ENCODE results near the gene FBLN1. TPM values are rescaled to one million over a fixed set of nuclear protein-coding genes. Genes with fewer than 3 reads are reported as not detected.
"Not testable (repeated sequence)": the region's sequence is repeated elsewhere in the genome, so short reads cannot be mapped to it uniquely, and the experiment has no call there.

FBLN1 gene
- total and polyA plus RNA-seq, 2 donors: 9.3 to 36.3 TPM

GRCh38 chr22:45557926-45558325 is 55.2 kb downstream of the FBLN1 start:
- WGBS: 86% methylated on average over 7 of the region's 7 CpGs
- not testable (repeated sequence) for H3K27me3 ChIP-seq (ENCODE audit: control insufficient read depth in 2 of 2, insufficient read depth in 1 of 2, low read length in 1 of 2); H3K4me3 ChIP-seq (ENCODE audit: low read length in 2 of 2); H3K4me1 ChIP-seq (ENCODE audit: control insufficient read depth in 2 of 2, insufficient read depth in 2 of 2, low read length in 2 of 2); H3K27ac ChIP-seq (ENCODE audit: low read depth in 1 of 2, low read length in 1 of 2); DNase-seq (ENCODE audit: low read depth in 6 of 9, low spot score in 9 of 9); H3K36me3 ChIP-seq (ENCODE audit: control insufficient read depth in 2 of 2, insufficient read depth in 2 of 2, low read length in 1 of 2)
- peaks cover 0 to 10% of the 10 kb centered on the region in 2 donors for H3K9me3 ChIP-seq (ENCODE audit: control insufficient read depth in 2 of 2, insufficient read depth in 1 of 2, low read length in 1 of 2)

GRCh38 chr22:45560092-45560491 is 57.4 kb downstream of the FBLN1 start:
- 95% methylated on average over 3 of the region's 3 CpGs for WGBS
- not testable (repeated sequence) for DNase-seq (ENCODE audit: low read depth in 6 of 9, low spot score in 9 of 9); H3K27me3 ChIP-seq (ENCODE audit: control insufficient read depth in 2 of 2, insufficient read depth in 1 of 2, low read length in 1 of 2); H3K4me1 ChIP-seq (ENCODE audit: control insufficient read depth in 2 of 2, insufficient read depth in 2 of 2, low read length in 2 of 2); H3K36me3 ChIP-seq (ENCODE audit: control insufficient read depth in 2 of 2, insufficient read depth in 2 of 2, low read length in 1 of 2); H3K4me3 ChIP-seq (ENCODE audit: low read length in 2 of 2); H3K27ac ChIP-seq (ENCODE audit: low read depth in 1 of 2, low read length in 1 of 2)
- peaks cover 0 to 13% of the 10 kb centered on the region in 2 donors for H3K9me3 ChIP-seq (ENCODE audit: control insufficient read depth in 2 of 2, insufficient read depth in 1 of 2, low read length in 1 of 2)

GRCh38 chr22:45560761-45561160 is 58.1 kb downstream of the FBLN1 start:
- H3K27me3 ChIP-seq (ENCODE audit: control insufficient read depth in 2 of 2, insufficient read depth in 1 of 2, low read length in 1 of 2); H3K4me1 ChIP-seq (ENCODE audit: control insufficient read depth in 2 of 2, insufficient read depth in 2 of 2, low read length in 2 of 2); DNase-seq (ENCODE audit: low read depth in 6 of 9, low spot score in 9 of 9); H3K4me3 ChIP-seq (ENCODE audit: low read length in 2 of 2); H3K27ac ChIP-seq (ENCODE audit: low read depth in 1 of 2, low read length in 1 of 2); H3K36me3 ChIP-seq (ENCODE audit: control insufficient read depth in 2 of 2, insufficient read depth in 2 of 2, low read length in 1 of 2): not testable (repeated sequence)
- H3K9me3 ChIP-seq (ENCODE audit: control insufficient read depth in 2 of 2, insufficient read depth in 1 of 2, low read length in 1 of 2): peaks cover 0 to 13% of the 10 kb centered on the region in 2 donors
- WGBS: 95% methylated on average over 4 of the region's 4 CpGs

GRCh38 chr22:45562102-45562501 is 59.4 kb downstream of the FBLN1 start:
- DNase-seq (ENCODE audit: low read depth in 6 of 9, low spot score in 9 of 9): no peak
- Histone ChIP-seq H3K36me3 (ENCODE audit: control insufficient read depth in 2 of 2, insufficient read depth in 2 of 2, low read length in 1 of 2) (no peaks in the 10 kb centered on the region), H3K4me1 (ENCODE audit: control insufficient read depth in 2 of 2, insufficient read depth in 2 of 2, low read length in 2 of 2) (no peaks in the 10 kb centered on the region), H3K4me3 (ENCODE audit: low read length in 2 of 2) (no peak overlapping the region), H3K9me3 (ENCODE audit: control insufficient read depth in 2 of 2, insufficient read depth in 1 of 2, low read length in 1 of 2) (peaks cover 0 to 13% of the 10 kb centered on the region in 2 donors), H3K27me3 (ENCODE audit: control insufficient read depth in 2 of 2, insufficient read depth in 1 of 2, low read length in 1 of 2) (no peaks in the 10 kb centered on the region), H3K27ac (ENCODE audit: low read depth in 1 of 2, low read length in 1 of 2) (no peak overlapping the region)
- 95% methylated on average over 5 of the region's 5 CpGs for WGBS

GRCh38 chr22:45562537-45563361 is 60.1 kb downstream of the FBLN1 start:
- Histone ChIP-seq H3K27me3 (ENCODE audit: control insufficient read depth in 2 of 2, insufficient read depth in 1 of 2, low read length in 1 of 2) (no peaks in the 10 kb centered on the region), H3K36me3 (ENCODE audit: control insufficient read depth in 2 of 2, insufficient read depth in 2 of 2, low read length in 1 of 2) (no peaks in the 10 kb centered on the region), H3K4me3 (ENCODE audit: low read length in 2 of 2) (no peak overlapping the region), H3K9me3 (ENCODE audit: control insufficient read depth in 2 of 2, insufficient read depth in 1 of 2, low read length in 1 of 2) (peaks cover 0 to 13% of the 10 kb centered on the region in 2 donors), H3K4me1 (ENCODE audit: control insufficient read depth in 2 of 2, insufficient read depth in 2 of 2, low read length in 2 of 2) (no peaks in the 10 kb centered on the region), H3K27ac (ENCODE audit: low read depth in 1 of 2, low read length in 1 of 2) (no peak overlapping the region)
- DNase-seq (ENCODE audit: low read depth in 6 of 9, low spot score in 9 of 9): no peak
- WGBS: 96% methylated on average over 44 of the region's 44 CpGs

GRCh38 chr22:45563362-45564040 is 60.8 kb downstream of the FBLN1 start:
- Histone ChIP-seq H3K36me3 (ENCODE audit: control insufficient read depth in 2 of 2, insufficient read depth in 2 of 2, low read length in 1 of 2) (no peaks in the 10 kb centered on the region), H3K27ac (ENCODE audit: low read depth in 1 of 2, low read length in 1 of 2) (no peak overlapping the region), H3K27me3 (ENCODE audit: control insufficient read depth in 2 of 2, insufficient read depth in 1 of 2, low read length in 1 of 2) (no peaks in the 10 kb centered on the region), H3K9me3 (ENCODE audit: control insufficient read depth in 2 of 2, insufficient read depth in 1 of 2, low read length in 1 of 2) (peaks cover 0 to 13% of the 10 kb centered on the region in 2 donors), H3K4me3 (ENCODE audit: low read length in 2 of 2) (no peak overlapping the region), H3K4me1 (ENCODE audit: control insufficient read depth in 2 of 2, insufficient read depth in 2 of 2, low read length in 2 of 2) (no peaks in the 10 kb centered on the region)
- WGBS: 85% methylated on average over 20 of the region's 20 CpGs
- no peak for DNase-seq (ENCODE audit: low read depth in 6 of 9, low spot score in 9 of 9)

- no peaks in the 10 kb centered on the region for H3K36me3 ChIP-seq (ENCODE audit: control insufficient read depth in 2 of 2, insufficient read depth in 2 of 2, low read length in 1 of 2)
- DNase-seq (ENCODE audit: low read depth in 6 of 9, low spot score in 9 of 9): no peak
- WGBS: 91% methylated on average over 13 of the region's 13 CpGs
These were observed 61.8 kb downstream of the FBLN1 start for GRCh38 chr22:45564349-45565030.

GRCh38 chr22:45565171-45565570 is 62.5 kb downstream of the FBLN1 start:
- no peak overlapping the region for H3K4me3 ChIP-seq (ENCODE audit: low read length in 2 of 2)
- WGBS: 97% methylated on average over 2 of the region's 2 CpGs
- peaks cover 0 to 8% of the 10 kb centered on the region in 2 donors for H3K9me3 ChIP-seq (ENCODE audit: control insufficient read depth in 2 of 2, insufficient read depth in 1 of 2, low read length in 1 of 2)
- H3K36me3 ChIP-seq (ENCODE audit: control insufficient read depth in 2 of 2, insufficient read depth in 2 of 2, low read length in 1 of 2): no peaks in the 10 kb centered on the region
- H3K27me3 ChIP-seq (ENCODE audit: control insufficient read depth in 2 of 2, insufficient read depth in 1 of 2, low read length in 1 of 2): no peaks in the 10 kb centered on the region
- no peaks in the 10 kb centered on the region for H3K4me1 ChIP-seq (ENCODE audit: control insufficient read depth in 2 of 2, insufficient read depth in 2 of 2, low read length in 2 of 2)
- no peak for DNase-seq (ENCODE audit: low read depth in 6 of 9, low spot score in 9 of 9)
- no peak overlapping the region for H3K27ac ChIP-seq (ENCODE audit: low read depth in 1 of 2, low read length in 1 of 2)

More at GRCh38 chr22:45564349-45565030, 61.8 kb downstream of the FBLN1 start:
- Histone ChIP-seq H3K9me3 (ENCODE audit: control insufficient read depth in 2 of 2, insufficient read depth in 1 of 2, low read length in 1 of 2) (peaks cover 0 to 8% of the 10 kb centered on the region in 2 donors), H3K27ac (ENCODE audit: low read depth in 1 of 2, low read length in 1 of 2) (no peak overlapping the region), H3K4me3 (ENCODE audit: low read length in 2 of 2) (no peak overlapping the region), H3K27me3 (ENCODE audit: control insufficient read depth in 2 of 2, insufficient read depth in 1 of 2, low read length in 1 of 2) (no peaks in the 10 kb centered on the region), H3K4me1 (ENCODE audit: control insufficient read depth in 2 of 2, insufficient read depth in 2 of 2, low read length in 2 of 2) (no peaks in the 10 kb centered on the region)

GRCh38 chr22:45565973-45566372 is 63.3 kb downstream of the FBLN1 start:
- Histone ChIP-seq H3K4me3 (ENCODE audit: low read length in 2 of 2) (no peak overlapping the region), H3K27me3 (ENCODE audit: control insufficient read depth in 2 of 2, insufficient read depth in 1 of 2, low read length in 1 of 2) (no peaks in the 10 kb centered on the region), H3K27ac (ENCODE audit: low read depth in 1 of 2, low read length in 1 of 2) (no peak overlapping the region), H3K36me3 (ENCODE audit: control insufficient read depth in 2 of 2, insufficient read depth in 2 of 2, low read length in 1 of 2) (no peaks in the 10 kb centered on the region), H3K9me3 (ENCODE audit: control insufficient read depth in 2 of 2, insufficient read depth in 1 of 2, low read length in 1 of 2) (peaks cover 0 to 8% of the 10 kb centered on the region in 2 donors), H3K4me1 (ENCODE audit: control insufficient read depth in 2 of 2, insufficient read depth in 2 of 2, low read length in 2 of 2) (no peaks in the 10 kb centered on the region)
- no peak for DNase-seq (ENCODE audit: low read depth in 6 of 9, low spot score in 9 of 9)
- 91% methylated on average over 7 of the region's 7 CpGs for WGBS
